Measurements from ENCODE around the gene RAB17. TPM values are rescaled to one million over a fixed set of nuclear protein-coding genes. Genes with fewer than 3 reads are reported as not detected.

Gene RAB17
- total RNA-seq, 1 experiment from 2014 or later = 17.2 TPM

DNA sequence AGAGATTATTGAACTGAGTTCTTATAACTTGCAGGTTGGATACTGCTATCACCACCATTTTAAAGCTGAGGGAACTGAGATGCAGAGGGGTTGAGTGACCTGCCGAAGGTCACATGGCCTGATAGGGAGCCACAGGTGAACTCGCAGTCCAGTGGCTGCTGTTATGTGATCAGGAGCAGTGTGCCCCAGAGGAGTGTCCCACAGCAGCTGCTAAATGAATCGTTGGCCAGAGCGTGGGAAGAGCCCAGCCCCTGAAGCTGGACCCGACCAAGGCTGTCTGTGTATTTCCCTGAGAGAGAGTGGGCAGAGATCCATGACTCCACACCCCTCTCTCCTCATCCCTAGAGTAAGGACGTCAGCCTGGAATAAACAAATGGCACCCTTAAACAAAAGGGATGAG lies 50.9 kb downstream of the RAB17 start:
- intact Hi-C loops (cut with micrococcal nuclease) = no loop called here
- H3K9me3 Mint-ChIP-seq (ENCODE audit: unreplicated experiment) = no peaks in the 10 kb centered on the region
- H3K27me3 Mint-ChIP-seq (ENCODE audit: insufficient read depth, unreplicated experiment) = no peaks in the 10 kb centered on the region
- CTCF ChIA-PET = interaction anchor here (1.5 to 2.3 kb wide), 2 partner anchors 27 to 33 kb away, joined by 7 to 10 read pairs; no protein-coding TSS in a partner anchor
- no peak for DNase-seq (ENCODE audit: unreplicated experiment)
- POLR2A ChIA-PET = interaction anchor here (0.6 to 1.5 kb wide), 2 partner anchors 9 to 16 kb away, joined by 3 to 8 read pairs; no protein-coding TSS in a partner anchor
- H3K27ac Mint-ChIP-seq (ENCODE audit: low read depth, unreplicated experiment) = no peak overlapping the region
- H3K4me3 Mint-ChIP-seq (ENCODE audit: unreplicated experiment) = no peak overlapping the region
- H3K36me3 Mint-ChIP-seq (ENCODE audit: insufficient read depth, unreplicated experiment) = no peaks in the 10 kb centered on the region
- TF ChIP-seq, protein P1, sequence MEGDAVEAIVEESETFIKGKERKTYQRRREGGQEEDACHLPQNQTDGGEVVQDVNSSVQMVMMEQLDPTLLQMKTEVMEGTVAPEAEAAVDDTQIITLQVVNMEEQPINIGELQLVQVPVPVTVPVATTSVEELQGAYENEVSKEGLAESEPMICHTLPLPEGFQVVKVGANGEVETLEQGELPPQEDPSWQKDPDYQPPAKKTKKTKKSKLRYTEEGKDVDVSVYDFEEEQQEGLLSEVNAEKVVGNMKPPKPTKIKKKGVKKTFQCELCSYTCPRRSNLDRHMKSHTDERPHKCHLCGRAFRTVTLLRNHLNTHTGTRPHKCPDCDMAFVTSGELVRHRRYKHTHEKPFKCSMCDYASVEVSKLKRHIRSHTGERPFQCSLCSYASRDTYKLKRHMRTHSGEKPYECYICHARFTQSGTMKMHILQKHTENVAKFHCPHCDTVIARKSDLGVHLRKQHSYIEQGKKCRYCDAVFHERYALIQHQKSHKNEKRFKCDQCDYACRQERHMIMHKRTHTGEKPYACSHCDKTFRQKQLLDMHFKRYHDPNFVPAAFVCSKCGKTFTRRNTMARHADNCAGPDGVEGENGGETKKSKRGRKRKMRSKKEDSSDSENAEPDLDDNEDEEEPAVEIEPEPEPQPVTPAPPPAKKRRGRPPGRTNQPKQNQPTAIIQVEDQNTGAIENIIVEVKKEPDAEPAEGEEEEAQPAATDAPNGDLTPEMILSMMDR (IDR thresholded peaks at IDR 0.05; ENCODE audit: unreplicated experiment) = no peak
- BruUV-seq (replicated peaks) = no TSS peak
- peaks cover 10% of the 10 kb centered on the region for H3K4me1 Mint-ChIP-seq (ENCODE audit: insufficient read depth, unreplicated experiment)

- no peaks in the 10 kb centered on the region for H3K9me3 Mint-ChIP-seq (ENCODE audit: unreplicated experiment)
- peaks cover 10% of the 10 kb centered on the region for H3K4me1 Mint-ChIP-seq (ENCODE audit: insufficient read depth, unreplicated experiment)
- no peak overlapping the region for H3K27ac Mint-ChIP-seq (ENCODE audit: low read depth, unreplicated experiment)
- POLR2A ChIA-PET = interaction anchor here (1.5 kb wide), 1 partner anchor 10 kb away, joined by 8 read pairs; no protein-coding TSS in a partner anchor
- TF ChIP-seq, protein P1 (IDR thresholded peaks at IDR 0.05; ENCODE audit: unreplicated experiment) = no peak
- no TSS peak for BruUV-seq (replicated peaks)
- H3K36me3 Mint-ChIP-seq (ENCODE audit: insufficient read depth, unreplicated experiment) = no peaks in the 10 kb centered on the region
- intact Hi-C loops (cut with micrococcal nuclease) = no loop called here
- no peak overlapping the region for H3K4me3 Mint-ChIP-seq (ENCODE audit: unreplicated experiment)
- no peaks in the 10 kb centered on the region for H3K27me3 Mint-ChIP-seq (ENCODE audit: insufficient read depth, unreplicated experiment)
- DNase-seq (ENCODE audit: unreplicated experiment) = no peak
- CTCF ChIA-PET = interaction anchor here (1.3 kb wide), 1 partner anchor 33 kb away, joined by 4 read pairs; no protein-coding TSS in a partner anchor
Measured at GRCh38 chr2:237538901-237539300, 51.6 kb downstream of the RAB17 start.

DNA sequence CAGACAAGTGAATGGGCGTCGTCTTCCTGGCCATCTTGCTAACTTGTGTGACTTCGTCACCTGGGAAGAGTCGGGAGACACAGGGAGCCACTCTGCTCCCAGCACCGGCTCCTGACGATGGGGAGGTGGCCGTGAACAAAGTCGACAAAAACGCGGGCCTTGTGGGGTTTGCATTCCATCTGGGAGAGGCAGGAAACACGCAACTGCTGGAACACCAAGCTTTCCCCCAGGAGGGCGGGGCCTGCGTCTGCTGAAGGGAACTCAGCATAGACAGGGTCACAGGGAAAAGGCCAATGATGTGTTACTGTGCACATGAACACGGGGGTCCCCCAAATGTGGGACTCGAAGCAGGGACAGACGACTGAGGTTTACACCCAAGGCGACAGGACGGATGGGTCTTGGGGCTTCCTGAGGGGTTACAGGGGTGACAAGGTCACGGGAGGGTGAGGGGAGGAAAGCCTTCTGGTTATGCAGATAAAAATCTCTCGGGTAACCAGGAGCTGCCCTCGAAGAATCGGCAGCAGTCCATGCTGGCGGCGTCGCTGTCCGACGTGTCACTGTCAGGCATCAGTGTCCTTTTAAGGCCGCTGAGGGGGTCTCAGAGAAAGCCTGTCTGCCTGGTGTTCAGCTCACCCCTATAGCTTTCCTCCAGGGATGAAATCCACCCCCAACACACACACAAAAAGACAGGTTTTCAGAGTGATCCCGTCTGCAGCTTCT lies 52.4 kb downstream of the RAB17 start:
- H3K4me3 Mint-ChIP-seq (ENCODE audit: unreplicated experiment) = no peak overlapping the region
- H3K9me3 Mint-ChIP-seq (ENCODE audit: unreplicated experiment) = no peaks in the 10 kb centered on the region
- DNase-seq (ENCODE audit: unreplicated experiment) = no peak
- TF ChIP-seq, protein P1 (IDR thresholded peaks at IDR 0.05; ENCODE audit: unreplicated experiment) = no peak
- H3K27ac Mint-ChIP-seq (ENCODE audit: low read depth, unreplicated experiment) = no peak overlapping the region
- no peaks in the 10 kb centered on the region for H3K27me3 Mint-ChIP-seq (ENCODE audit: insufficient read depth, unreplicated experiment)
- peaks cover 10% of the 10 kb centered on the region for H3K4me1 Mint-ChIP-seq (ENCODE audit: insufficient read depth, unreplicated experiment)
- no TSS peak for BruUV-seq (replicated peaks)
- intact Hi-C loops (cut with micrococcal nuclease) = no loop called here
- POLR2A ChIA-PET = no interaction called here
- CTCF ChIA-PET = interaction anchor here (1.3 kb wide), 1 partner anchor 34 kb away, joined by 4 read pairs; no protein-coding TSS in a partner anchor
- H3K36me3 Mint-ChIP-seq (ENCODE audit: insufficient read depth, unreplicated experiment) = peaks cover 5% of the 10 kb centered on the region

- H3K4me3 Mint-ChIP-seq (ENCODE audit: unreplicated experiment) = no peak overlapping the region
- TF ChIP-seq, protein P1 (IDR thresholded peaks at IDR 0.05; ENCODE audit: unreplicated experiment) = no peak
- CTCF ChIA-PET = interaction anchor here (2.6 kb wide), 1 partner anchor 36 kb away, joined by 17 read pairs; no protein-coding TSS in a partner anchor
- peaks cover 10% of the 10 kb centered on the region for H3K4me1 Mint-ChIP-seq (ENCODE audit: insufficient read depth, unreplicated experiment)
- H3K27me3 Mint-ChIP-seq (ENCODE audit: insufficient read depth, unreplicated experiment) = no peaks in the 10 kb centered on the region
- H3K27ac Mint-ChIP-seq (ENCODE audit: low read depth, unreplicated experiment) = no peak overlapping the region
- peaks cover 16% of the 10 kb centered on the region for H3K36me3 Mint-ChIP-seq (ENCODE audit: insufficient read depth, unreplicated experiment)
- no TSS peak for BruUV-seq (replicated peaks)
- no peaks in the 10 kb centered on the region for H3K9me3 Mint-ChIP-seq (ENCODE audit: unreplicated experiment)
- POLR2A ChIA-PET = no interaction called here
- no peak for DNase-seq (ENCODE audit: unreplicated experiment)
- intact Hi-C loops (cut with micrococcal nuclease) = no loop called here
Measured at GRCh38 chr2:237536617-237537016, 53.9 kb downstream of the RAB17 start.
